ENCODE measurements around the gene SST. TPM values are rescaled to one million over a fixed set of nuclear protein-coding genes. Genes with fewer than 3 reads are reported as not detected.

SST gene
- total and polyA plus RNA-seq, 2 of the 8 experiments (the other 6 are each of a cell fraction or from before 2014, with no cell fraction given): 0.50 TPM; not detected in 1

DNA sequence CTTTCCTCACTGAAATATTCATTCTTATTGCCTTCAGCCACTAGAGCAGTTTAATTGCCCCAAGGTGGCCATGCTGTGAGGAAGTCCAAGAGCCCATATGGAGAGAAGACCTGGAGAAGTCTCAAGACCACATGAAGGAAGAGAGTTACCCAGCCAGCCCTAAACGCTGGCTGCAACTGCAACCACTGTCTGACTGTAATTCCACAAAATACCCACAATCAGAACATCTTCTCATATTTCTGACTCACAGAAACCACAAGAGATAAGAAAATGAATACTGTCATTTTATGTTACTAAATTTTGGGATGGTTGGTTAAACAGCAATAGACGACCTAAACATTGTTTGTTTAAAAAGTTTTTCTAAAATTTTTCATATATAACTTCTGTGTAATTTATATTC lies 14.7 kb upstream of the SST start:
- no peaks in the 10 kb centered on the region for H3K36me3 ChIP-seq (ENCODE audit: control insufficient read depth in 2 of 4, insufficient read depth in 4 of 4, low read length in 3 of 4)
- no peak overlapping the region for H3K23ac ChIP-seq (ENCODE audit: insufficient read length)
- no peaks in the 10 kb centered on the region for H3K23me2 ChIP-seq (ENCODE audit: low read depth, low read length)
- no peak overlapping the region for H3K56ac ChIP-seq (replicated peaks; ENCODE audit: insufficient read length, low read depth, low read length)
- H3K79me1 ChIP-seq (ENCODE audit: low read depth, low read length): no peaks in the 10 kb centered on the region
- H3K4me2 ChIP-seq (ENCODE audit: insufficient read depth in 1 of 2, low read depth in 2 of 2, low read length in 2 of 2): no peak overlapping the region
- FAIRE-seq (no peak), DNase-seq (ENCODE audit: low read depth in 1 of 2, low spot score in 2 of 2) (no peak)
- no peak overlapping the region for H3K14ac ChIP-seq (ENCODE audit: insufficient read length)
- CTCF ChIA-PET (ENCODE audit: partially characterized antibody): interaction anchor here (20.1 kb wide), 1 partner anchor 358 kb away, joined by 947 read pairs; no protein-coding TSS in a partner anchor
- no peak overlapping the region for H2BK15ac ChIP-seq (ENCODE audit: low read length)
- no peak overlapping the region for H2BK5ac ChIP-seq (ENCODE audit: low read depth, low read length)
- H3K27me3 ChIP-seq (replicated peaks in 1 of 4; ENCODE audit: control insufficient read depth in 3 of 4, extremely low read depth in 1 of 4, insufficient read depth in 3 of 4, low read length in 3 of 4): no peaks in the 10 kb centered on the region
- 92% methylated on average over 2 of the region's 2 CpGs; no CpG with 5 or more reads in 1 of the 2 experiments for WGBS, 2 experiments (ENCODE audit: extremely low coverage in 1 of 2, insufficient coverage in 1 of 2, insufficient read length in 1 of 2, insufficient replicate concordance in 2 of 2, low coverage in 1 of 2, low lambda C conversion rate in 2 of 2, missing lambda C conversion rate in 1 of 2)
- H3K18ac ChIP-seq (ENCODE audit: extremely low read depth, low read length): no peak overlapping the region
- no peaks in the 10 kb centered on the region for H4K20me1 ChIP-seq (replicated peaks in 1 of 2; ENCODE audit: control insufficient read depth in 1 of 2, insufficient read depth in 2 of 2, low read length in 2 of 2)
- no peak overlapping the region for H2BK12ac ChIP-seq (ENCODE audit: low read depth, low read length)
- no peak overlapping the region for H3K27ac ChIP-seq (ENCODE audit: low read depth, low read length)
- H3K4ac ChIP-seq (replicated peaks; ENCODE audit: insufficient read length, low read depth, low read length): no peak overlapping the region
- no peak overlapping the region for H4K8ac ChIP-seq (ENCODE audit: extremely low read depth, insufficient read depth, low read length)
- no peak overlapping the region for H4K91ac ChIP-seq (replicated peaks; ENCODE audit: insufficient read length, low read length)
- H2BK120ac ChIP-seq (replicated peaks; ENCODE audit: low read depth, low read length): no peak overlapping the region
- no peaks in the 10 kb centered on the region for H3K4me1 ChIP-seq (replicated peaks in 1 of 4; ENCODE audit: control insufficient read depth in 3 of 4, insufficient read depth in 4 of 4, low read length in 3 of 4)
- H2AFZ ChIP-seq (ENCODE audit: low read length): no peak overlapping the region
- no peak overlapping the region for H2BK20ac ChIP-seq (ENCODE audit: low read length)
- H3K4me3 ChIP-seq (ENCODE audit: extremely low read depth in 1 of 4, insufficient read depth in 2 of 4, low read depth in 3 of 4, low read length in 4 of 4): no peak overlapping the region
- H3K79me2 ChIP-seq (ENCODE audit: control insufficient read depth in 1 of 2, insufficient read depth in 2 of 2, low read length in 2 of 2): no peaks in the 10 kb centered on the region
- no peak overlapping the region for H2AK5ac ChIP-seq (ENCODE audit: low read depth, low read length)
- no peak overlapping the region for H3K9ac ChIP-seq (replicated peaks in 1 of 4; ENCODE audit: extremely low read depth in 1 of 4, low read depth in 3 of 4, low read length in 3 of 4)
- H4K5ac ChIP-seq (ENCODE audit: insufficient read length, low read depth, low read length): no peak overlapping the region
- POLR2A ChIA-PET (ENCODE audit: partially characterized antibody): no interaction called here
- peaks cover 3 to 7% of the 10 kb centered on the region in 2 experiments; a peak in 3 of 4 replicates for H3K9me3 ChIP-seq (ENCODE audit: insufficient read depth in 2 of 2, low read depth in 1 of 2, low read length in 1 of 2)
- TF ChIP-seq NANOG (IDR thresholded peaks at IDR 0.05; ENCODE audit: insufficient read depth, low read depth, low read length, poor library complexity, severe bottlenecking) (no peak), GABPA (IDR thresholded peaks at IDR 0.05; ENCODE audit: borderline replicate concordance, insufficient read depth, low read length) (no peak), CBX5 (IDR thresholded peaks at IDR 0.05; ENCODE audit: low read depth, low read length) (no peak), SRF (IDR thresholded peaks at IDR 0.05; ENCODE audit: low read depth, low read length) (no peak), EP300 (IDR thresholded peaks at IDR 0.05; ENCODE audit: borderline replicate concordance in 1 of 2, low read depth in 2 of 2, low read length in 2 of 2) (no peak), KDM5A (IDR thresholded peaks at IDR 0.05; ENCODE audit: low read length) (no peak), RFX5 (IDR thresholded peaks at IDR 0.05; ENCODE audit: borderline replicate concordance, low read depth, low read length) (no peak), TEAD4 (IDR thresholded peaks at IDR 0.05; ENCODE audit: low read depth, low read length) (no peak), BCL11A (IDR thresholded peaks at IDR 0.05; ENCODE audit: low read depth in 2 of 2, low read length in 2 of 2) (no peak), POLR2AphosphoS5 (IDR thresholded peaks at IDR 0.05; ENCODE audit: low read depth, low read length) (no peak), TBP (IDR thresholded peaks at IDR 0.05; ENCODE audit: low read depth, low read length) (no peak), POLR2A (IDR thresholded peaks at IDR 0.05; ENCODE audit: control extremely low read depth in 1 of 2, low read depth in 2 of 2, low read length in 2 of 2) (no peak), CHD2 (IDR thresholded peaks at IDR 0.05; ENCODE audit: low read length) (no peak)
- TF ChIP-seq, protein P1, sequence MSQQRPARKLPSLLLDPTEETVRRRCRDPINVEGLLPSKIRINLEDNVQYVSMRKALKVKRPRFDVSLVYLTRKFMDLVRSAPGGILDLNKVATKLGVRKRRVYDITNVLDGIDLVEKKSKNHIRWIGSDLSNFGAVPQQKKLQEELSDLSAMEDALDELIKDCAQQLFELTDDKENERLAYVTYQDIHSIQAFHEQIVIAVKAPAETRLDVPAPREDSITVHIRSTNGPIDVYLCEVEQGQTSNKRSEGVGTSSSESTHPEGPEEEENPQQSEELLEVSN (IDR thresholded peaks at IDR 0.05): no peak
